HEK293T (cell line): Measurements from ENCODE around the gene DDX43.
"Not testable (repeated sequence)": the region's sequence is repeated elsewhere in the genome, so short reads cannot be mapped to it uniquely, and the experiment has no call there.

Experiments used
- CTCF ChIA-PET: fragments of 350-600 bp; formaldehyde crosslinking; extraction: SDS; loops from one replicate; lab custom pipeline; 2021; ENCODE audit warnings: antibody characterized with exemption, inconsistent platforms; lab: Yijun Ruan, JAX
- POLR2A ChIA-PET: fragments of 350-600 bp; formaldehyde crosslinking; extraction: SDS; loops from one replicate; lab custom pipeline; 2020; ENCODE audit warnings: antibody characterized with exemption, inconsistent platforms; lab: Yijun Ruan, JAX
- DNase-seq: peaks from one replicate; pipeline ENCODE4 v3.0.0; 2012; ENCODE audit warnings: mixed read lengths; ENCODE audit errors: extremely low spot score
- ARNT ChIP-seq: fragments of 450-650 bp; IDR thresholded peaks from 2 replicates; pipeline ENCODE4 v1.6.1; 2017; ENCODE audit warnings: mild to moderate bottlenecking
- BHLHE40 ChIP-seq: fragments of 450-650 bp; IDR thresholded peaks from 2 replicates; pipeline ENCODE4 v1.6.1; 2016; ENCODE audit warnings: mild to moderate bottlenecking, moderate library complexity, borderline replicate concordance
- CTBP1 ChIP-seq: fragments of 450-650 bp; IDR thresholded peaks from 2 replicates; pipeline ENCODE4 v1.6.1; 2016; ENCODE audit warnings: borderline replicate concordance
- ELF4 ChIP-seq: fragments of 450-650 bp; IDR thresholded peaks from 2 replicates; pipeline ENCODE4 v1.6.1; 2017; ENCODE audit warnings: antibody characterized with exemption
- FOXA1 ChIP-seq: fragments of 450-650 bp; IDR thresholded peaks from 2 replicates; pipeline ENCODE4 v1.6.1; 2016; ENCODE audit warnings: mild to moderate bottlenecking
- FOXK2 ChIP-seq: fragments of 450-650 bp; IDR thresholded peaks from 2 replicates; pipeline ENCODE4 v1.6.1; 2016; ENCODE audit warnings: mild to moderate bottlenecking
- FOXM1 ChIP-seq: fragments of 450-650 bp; IDR thresholded peaks from 2 replicates; pipeline ENCODE4 v1.6.1; 2017; ENCODE audit warnings: mild to moderate bottlenecking, borderline replicate concordance
- HDGF ChIP-seq: fragments of 450-650 bp; IDR thresholded peaks from 2 replicates; pipeline ENCODE4 v1.6.1; 2017; ENCODE audit warnings: antibody characterized with exemption, borderline replicate concordance
- L3MBTL2 ChIP-seq: fragments of 450-650 bp; conservative IDR thresholded peaks from 2 replicates; pipeline ENCODE4 v1.6.1; 2016; ENCODE audit warnings: mild to moderate bottlenecking
- LEF1 ChIP-seq: fragments of 450-650 bp; IDR thresholded peaks from 2 replicates; pipeline ENCODE4 v1.6.1; 2017; ENCODE audit warnings: mild to moderate bottlenecking, borderline replicate concordance
- NFRKB ChIP-seq: fragments of 450-650 bp; IDR thresholded peaks from 2 replicates; pipeline ENCODE4 v1.6.1; 2016; ENCODE audit warnings: mild to moderate bottlenecking, moderate library complexity
- SP1 ChIP-seq: fragments of 450-650 bp; IDR thresholded peaks from 2 replicates; pipeline ENCODE4 v1.6.1; 2017
- SUZ12 ChIP-seq: fragments of 450-650 bp; IDR thresholded peaks from 2 replicates; pipeline ENCODE4 v1.6.1; 2016; ENCODE audit warnings: mild to moderate bottlenecking
- TARDBP ChIP-seq: fragments of 450-650 bp; IDR thresholded peaks from 2 replicates; pipeline ENCODE4 v1.6.1; 2016
- ZNF384 ChIP-seq: fragments of 450-650 bp; IDR thresholded peaks from 2 replicates; pipeline ENCODE4 v1.6.1; 2016
- TF ChIP-seq, protein P1 (sequence below): fragments of 450-650 bp; IDR thresholded peaks from 2 replicates; pipeline ENCODE4 v1.6.1; 2016

DDX43 gene

DNA sequence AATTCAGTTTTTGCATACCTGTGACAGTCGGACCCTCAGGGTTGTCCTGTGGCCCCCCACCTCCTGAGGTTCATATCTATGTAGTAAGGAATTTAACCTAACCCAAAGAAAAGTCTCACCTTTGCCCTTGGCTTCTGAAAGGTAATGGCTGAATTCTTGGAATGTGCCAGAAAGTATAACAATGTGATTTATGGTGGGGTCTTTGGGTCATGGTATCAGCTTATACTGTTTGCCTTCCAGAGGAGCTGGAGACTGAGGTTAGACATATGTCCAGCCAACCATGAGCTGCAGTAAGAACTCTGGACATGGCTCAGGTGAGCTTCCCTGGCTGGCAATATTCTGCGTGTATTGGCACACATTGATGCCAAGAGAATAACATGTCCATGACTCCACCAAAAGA lies 26.9 kb downstream of the DDX43 start:
- ChIA-PET CTCF (no interaction called here), POLR2A (no interaction called here)
- no peak for DNase-seq
- TF ChIP-seq HDGF (no peak), FOXK2 (no peak), ZNF384 (no peak), FOXM1 (no peak), SP1 (no peak), L3MBTL2 (no peak), SUZ12 (no peak), ARNT (no peak)

DNA sequence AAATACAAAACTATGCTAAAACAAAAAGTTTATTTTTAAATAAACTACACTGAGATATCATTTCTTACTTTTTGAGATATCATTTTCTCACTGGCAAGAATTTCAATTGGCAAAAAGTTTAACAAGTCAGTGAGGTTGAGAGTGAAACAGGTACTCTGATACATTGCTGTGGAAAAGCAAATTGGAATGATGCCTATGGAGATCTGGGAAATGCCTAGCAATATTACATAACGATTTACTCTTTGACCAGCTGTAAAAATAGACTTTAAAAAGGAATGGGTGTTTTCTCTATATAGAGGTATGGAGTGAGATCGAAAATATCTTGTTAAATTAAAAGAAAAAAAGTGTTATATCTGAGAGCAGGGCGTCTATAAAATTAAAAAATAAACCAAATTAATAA lies 40.6 kb downstream of the DDX43 start:
- POLR2A ChIA-PET = no interaction called here
- CTCF ChIA-PET = no interaction called here
- no peak for TF ChIP-seq ZNF384
- no peak for TF ChIP-seq TARDBP
- TF ChIP-seq FOXM1 = no peak
- TF ChIP-seq FOXA1 = no peak
- TF ChIP-seq FOXK2 = no peak
- TF ChIP-seq SP1 = no peak
- no peak for TF ChIP-seq SUZ12
- no peak for TF ChIP-seq NFRKB
- TF ChIP-seq, protein P1, sequence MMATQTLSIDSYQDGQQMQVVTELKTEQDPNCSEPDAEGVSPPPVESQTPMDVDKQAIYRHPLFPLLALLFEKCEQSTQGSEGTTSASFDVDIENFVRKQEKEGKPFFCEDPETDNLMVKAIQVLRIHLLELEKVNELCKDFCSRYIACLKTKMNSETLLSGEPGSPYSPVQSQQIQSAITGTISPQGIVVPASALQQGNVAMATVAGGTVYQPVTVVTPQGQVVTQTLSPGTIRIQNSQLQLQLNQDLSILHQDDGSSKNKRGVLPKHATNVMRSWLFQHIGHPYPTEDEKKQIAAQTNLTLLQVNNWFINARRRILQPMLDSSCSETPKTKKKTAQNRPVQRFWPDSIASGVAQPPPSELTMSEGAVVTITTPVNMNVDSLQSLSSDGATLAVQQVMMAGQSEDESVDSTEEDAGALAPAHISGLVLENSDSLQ = no peak
- no peak for DNase-seq

DNA sequence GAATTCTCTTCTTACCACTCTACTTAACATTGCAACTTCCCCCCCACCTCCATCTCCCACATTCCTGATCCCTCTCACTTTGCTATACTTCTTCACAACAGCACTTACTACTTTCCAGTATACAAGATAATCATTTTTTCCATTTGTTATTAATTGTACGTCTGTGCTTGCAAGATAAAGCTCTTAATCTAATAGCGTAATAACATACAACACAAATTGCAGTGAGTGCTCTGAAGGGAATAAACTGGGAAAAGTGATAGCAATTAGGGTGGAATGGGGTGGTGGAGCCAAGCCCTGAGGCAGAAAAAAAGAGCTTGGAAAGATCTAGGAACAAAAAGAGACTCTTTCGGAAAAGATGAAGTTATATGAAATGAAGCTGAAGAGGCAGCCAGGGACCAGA lies 48.9 kb downstream of the DDX43 start:
- no peak for DNase-seq
- ChIA-PET POLR2A (no interaction called here), CTCF (no interaction called here)
- TF ChIP-seq HDGF (no peak), ARNT (no peak), SUZ12 (no peak), FOXM1 (no peak), ZNF384 (no peak), ELF4 (no peak), FOXA1 (no peak), CTBP1 (no peak), LEF1 (no peak), BHLHE40 (no peak), TARDBP (no peak), L3MBTL2 (no peak), FOXK2 (no peak), NFRKB (no peak), SP1 (no peak)
- TF ChIP-seq, protein P1 = no peak

DNA sequence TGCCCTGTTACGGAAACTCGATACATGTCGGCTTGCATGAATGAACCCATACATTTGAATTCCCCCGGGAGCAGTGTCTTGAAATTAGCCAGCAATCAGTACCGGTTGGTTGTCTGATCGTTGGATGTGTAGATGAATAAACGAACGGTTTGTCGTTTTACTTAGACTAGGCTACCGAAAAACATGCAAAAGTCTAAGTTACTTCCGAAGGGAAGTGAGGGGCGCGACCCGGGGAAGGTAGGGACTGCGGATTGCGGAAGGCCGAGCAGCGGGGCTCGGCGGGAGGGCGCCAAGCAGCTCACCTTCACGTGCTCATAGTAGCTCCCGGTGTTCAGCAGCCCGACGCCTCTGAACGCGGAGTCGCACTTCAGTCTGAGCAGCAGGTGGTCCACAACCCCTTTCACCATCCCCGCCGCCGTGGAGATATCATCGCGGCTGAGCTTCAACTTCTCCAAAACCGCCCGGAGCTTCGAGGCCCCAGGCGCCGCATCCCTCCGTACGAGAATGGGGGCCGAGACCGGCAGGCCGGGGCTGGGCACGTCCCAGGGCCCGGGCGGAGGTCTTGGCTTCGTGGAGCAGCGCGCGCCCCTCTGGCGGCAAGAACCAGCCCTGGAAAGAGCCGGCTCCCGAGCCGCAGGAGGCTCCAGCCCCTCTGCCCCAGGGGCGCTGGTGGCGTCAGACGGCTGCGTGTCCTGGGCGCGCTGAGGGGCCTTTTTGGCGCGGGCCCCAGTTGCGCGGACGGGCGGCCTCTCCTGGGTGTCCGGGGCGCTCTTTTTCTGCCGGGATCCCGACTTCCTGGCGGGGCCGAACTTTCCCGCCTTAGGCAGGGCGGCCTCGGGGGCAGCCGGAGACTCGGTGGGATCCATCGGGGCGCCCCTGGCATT lies 56.8 kb downstream of the DDX43 start:
- DNase-seq = no peak
- ChIA-PET POLR2A (interaction anchor here (1.0 kb wide), 1 partner anchor 10 kb away, joined by 4 read pairs; the partner anchor contains the start of gene MTO1), CTCF (no interaction called here)
- TF ChIP-seq TARDBP (no peak), SP1 (no peak), ELF4 (no peak), SUZ12 (no peak), HDGF (no peak), CTBP1 (no peak)

DNA sequence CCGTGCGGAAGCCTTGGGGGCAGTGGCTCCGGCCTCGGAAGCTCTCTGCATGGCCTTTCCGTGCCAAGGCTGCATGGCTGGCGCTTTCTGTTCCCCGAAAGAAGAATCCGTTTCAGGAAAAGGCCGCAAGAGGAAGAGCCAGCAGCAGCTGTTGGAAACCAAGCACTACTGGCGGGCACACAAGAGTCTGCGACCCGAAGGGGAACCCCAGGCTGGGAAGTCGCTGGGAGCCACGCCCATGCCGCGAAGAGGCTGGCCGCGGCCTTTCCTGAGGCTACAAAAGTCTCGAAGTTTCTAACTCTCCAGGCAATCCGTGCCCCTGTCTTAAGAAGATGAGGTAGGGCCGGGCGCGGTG lies 57.5 kb downstream of the DDX43 start, which contains the start of gene CGAS:
Gene CGAS, minus strand, starts transcription at position 191 of the 355 bp plus-strand sequence. Its CDS starts 116 bp downstream, at position 75.
- TF ChIP-seq ARNT (no peak), SP1 (no peak), BHLHE40 (no peak), ELF4 (no peak), FOXK2 (no peak), LEF1 (no peak)
- TF ChIP-seq, protein P1 = no peak
- ChIA-PET CTCF (no interaction called here), POLR2A (interaction anchor here (1.0 kb wide), 1 partner anchor 9 kb away, joined by 4 read pairs; the partner anchor contains the start of gene MTO1)
- no peak for DNase-seq

DNA sequence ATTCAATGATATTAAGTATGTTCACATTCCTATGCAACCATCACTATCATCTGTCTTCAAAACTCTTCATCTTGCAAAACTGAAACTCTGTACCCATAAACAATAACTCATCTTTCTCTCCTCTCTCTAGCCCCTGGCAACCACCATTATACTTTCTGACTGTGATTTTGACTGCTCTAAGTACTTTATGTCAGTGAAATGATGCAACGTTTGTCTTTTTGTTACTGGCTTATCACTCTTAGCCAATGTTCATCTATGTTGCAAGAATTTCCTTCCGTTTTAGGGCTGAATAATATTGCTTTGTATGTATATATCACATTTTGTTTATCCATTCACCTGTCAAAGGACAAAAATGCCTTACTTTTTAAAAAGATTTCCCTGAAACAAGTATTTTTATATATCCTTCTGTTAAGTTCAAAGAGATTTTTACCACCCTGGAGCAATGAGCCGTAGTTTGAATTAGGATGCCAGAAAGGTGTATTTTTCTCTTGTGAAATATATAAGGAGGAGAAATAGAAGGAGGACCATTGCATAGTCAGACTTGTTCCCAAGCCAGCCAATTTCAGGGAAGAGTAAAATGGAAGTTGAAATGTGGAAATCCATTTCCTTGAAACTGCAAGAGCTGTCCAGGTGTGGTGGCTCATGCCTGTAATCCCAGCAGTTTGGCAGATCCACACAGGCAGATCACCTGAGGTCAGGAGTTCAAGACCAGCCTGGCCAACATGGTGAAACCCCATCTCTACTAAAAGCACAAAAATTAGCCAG lies 61.4 kb downstream of the DDX43 start:
- no peak for DNase-seq
- POLR2A ChIA-PET = no interaction called here
- CTCF ChIA-PET = no interaction called here
- TF ChIP-seq SUZ12 (no peak), BHLHE40 (no peak), NFRKB (no peak), FOXM1 (no peak), HDGF (no peak), CTBP1 (no peak), ARNT (no peak), ELF4 (no peak), SP1 (no peak), FOXA1 (no peak), LEF1 (no peak), TARDBP (no peak), ZNF384 (no peak), FOXK2 (no peak), L3MBTL2 (no peak)
- TF ChIP-seq, protein P1 = no peak

DNA sequence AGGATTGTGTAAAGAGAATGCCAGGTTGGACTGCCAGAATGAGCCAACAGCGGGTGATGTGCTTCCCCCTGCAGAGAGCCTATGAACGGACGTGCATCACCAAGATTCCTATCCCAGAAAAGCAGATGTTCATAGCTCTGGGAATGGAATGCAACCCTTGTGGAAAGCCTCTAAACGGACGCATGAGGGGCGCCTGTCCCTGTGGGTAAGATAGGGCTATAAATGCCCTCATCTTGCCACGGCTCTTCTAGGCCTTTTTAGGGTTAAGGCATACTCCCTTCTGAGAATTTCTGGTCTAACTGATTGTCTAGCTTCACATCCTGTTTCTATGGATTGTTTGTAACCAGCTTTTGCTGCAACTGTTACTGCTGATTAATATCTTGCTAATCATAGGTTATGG lies 64.8 kb downstream of the DDX43 start:
- CTCF ChIA-PET, DNase-seq: not testable (repeated sequence)
- POLR2A ChIA-PET = interaction anchor here (1.6 kb wide), 1 partner anchor 61 kb away, joined by 3 read pairs; the partner anchor contains the start of gene EEF1A1
